SK-N-MC (cell line): ENCODE results near the gene ZBTB7B.

Experiments
- EZH2 ChIP-seq: fragments of 200-600 bp; sonication (generic); IDR thresholded peaks from one replicate; pipeline ENCODE4 v1.6.1; 2017; ENCODE audit warnings: antibody characterized with exemption
- POLR2AphosphoS5 ChIP-seq: IDR thresholded peaks from 2 replicates; pipeline ENCODE4 v1.6.1; 2012; ENCODE audit warnings: mild to moderate bottlenecking, low read depth, low read length, borderline replicate concordance

DNA sequence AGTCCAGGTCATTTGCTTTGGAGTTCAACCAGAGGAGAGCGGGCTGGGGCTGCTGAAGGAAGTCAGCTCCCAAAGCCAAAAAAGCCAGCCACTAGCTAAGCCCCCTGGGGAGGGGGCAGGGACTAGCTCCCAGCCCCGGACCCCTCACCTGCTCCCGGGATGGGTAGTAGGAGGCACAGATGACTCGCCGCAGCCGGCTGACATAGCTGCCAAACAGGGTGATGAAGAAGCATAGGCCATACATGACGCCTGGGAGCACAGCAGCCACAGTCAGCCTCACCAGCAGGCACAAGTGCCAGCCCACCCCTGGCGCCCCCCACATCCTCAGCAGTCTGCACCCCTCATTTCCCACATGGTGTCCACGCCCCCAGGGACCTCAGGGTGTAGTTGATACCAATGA, 23.6 kb downstream of the ZBTB7B start:
- TF ChIP-seq EZH2 = no peak
- TF ChIP-seq POLR2AphosphoS5 = no peak
